ENCODE data around the gene ZNF143.

DNA sequence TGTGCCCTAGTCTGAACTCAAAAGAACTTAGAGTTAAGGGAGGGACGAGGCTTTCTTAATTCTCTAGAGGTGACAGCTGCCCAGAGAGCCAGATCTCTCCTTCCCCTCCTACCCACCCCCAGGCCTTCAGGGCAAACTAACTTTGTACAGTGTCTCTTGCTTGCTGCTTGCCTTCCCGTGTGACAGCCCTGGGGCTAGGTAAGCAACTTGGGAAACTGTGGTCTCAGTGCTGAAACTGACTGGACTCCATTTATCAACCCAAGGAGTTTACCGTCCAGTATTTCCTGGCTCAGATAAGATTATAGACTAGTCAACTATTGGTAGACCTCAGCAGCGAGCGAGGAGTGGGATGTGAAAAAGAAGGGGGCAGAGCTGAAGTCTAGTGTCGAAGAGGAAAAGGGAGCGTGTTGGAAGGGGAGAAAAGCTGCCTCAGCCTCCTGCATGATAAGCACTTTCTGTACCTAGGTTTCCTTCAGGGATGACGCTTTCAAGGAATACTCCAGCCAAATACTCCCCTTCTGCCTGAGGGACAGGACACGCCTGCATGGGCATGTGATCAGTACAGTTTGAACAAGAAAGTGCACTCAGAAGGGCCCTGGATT is 69.3 kb downstream of the ZNF143 start:
- TF ChIP-seq, protein P1, sequence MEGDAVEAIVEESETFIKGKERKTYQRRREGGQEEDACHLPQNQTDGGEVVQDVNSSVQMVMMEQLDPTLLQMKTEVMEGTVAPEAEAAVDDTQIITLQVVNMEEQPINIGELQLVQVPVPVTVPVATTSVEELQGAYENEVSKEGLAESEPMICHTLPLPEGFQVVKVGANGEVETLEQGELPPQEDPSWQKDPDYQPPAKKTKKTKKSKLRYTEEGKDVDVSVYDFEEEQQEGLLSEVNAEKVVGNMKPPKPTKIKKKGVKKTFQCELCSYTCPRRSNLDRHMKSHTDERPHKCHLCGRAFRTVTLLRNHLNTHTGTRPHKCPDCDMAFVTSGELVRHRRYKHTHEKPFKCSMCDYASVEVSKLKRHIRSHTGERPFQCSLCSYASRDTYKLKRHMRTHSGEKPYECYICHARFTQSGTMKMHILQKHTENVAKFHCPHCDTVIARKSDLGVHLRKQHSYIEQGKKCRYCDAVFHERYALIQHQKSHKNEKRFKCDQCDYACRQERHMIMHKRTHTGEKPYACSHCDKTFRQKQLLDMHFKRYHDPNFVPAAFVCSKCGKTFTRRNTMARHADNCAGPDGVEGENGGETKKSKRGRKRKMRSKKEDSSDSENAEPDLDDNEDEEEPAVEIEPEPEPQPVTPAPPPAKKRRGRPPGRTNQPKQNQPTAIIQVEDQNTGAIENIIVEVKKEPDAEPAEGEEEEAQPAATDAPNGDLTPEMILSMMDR (IDR thresholded peaks at IDR 0.05) = no peak
- TF ChIP-seq POLR2AphosphoS5 (IDR thresholded peaks at IDR 0.05; ENCODE audit: low read depth, low read length) (no peak), SIN3A (IDR thresholded peaks at IDR 0.05; ENCODE audit: borderline replicate concordance, insufficient read depth, low read depth, low read length) (no peak), TCF7L2 (IDR thresholded peaks at IDR 0.05; ENCODE audit: low read depth, low read length) (no peak)
- TF ChIP-seq, protein P2, sequence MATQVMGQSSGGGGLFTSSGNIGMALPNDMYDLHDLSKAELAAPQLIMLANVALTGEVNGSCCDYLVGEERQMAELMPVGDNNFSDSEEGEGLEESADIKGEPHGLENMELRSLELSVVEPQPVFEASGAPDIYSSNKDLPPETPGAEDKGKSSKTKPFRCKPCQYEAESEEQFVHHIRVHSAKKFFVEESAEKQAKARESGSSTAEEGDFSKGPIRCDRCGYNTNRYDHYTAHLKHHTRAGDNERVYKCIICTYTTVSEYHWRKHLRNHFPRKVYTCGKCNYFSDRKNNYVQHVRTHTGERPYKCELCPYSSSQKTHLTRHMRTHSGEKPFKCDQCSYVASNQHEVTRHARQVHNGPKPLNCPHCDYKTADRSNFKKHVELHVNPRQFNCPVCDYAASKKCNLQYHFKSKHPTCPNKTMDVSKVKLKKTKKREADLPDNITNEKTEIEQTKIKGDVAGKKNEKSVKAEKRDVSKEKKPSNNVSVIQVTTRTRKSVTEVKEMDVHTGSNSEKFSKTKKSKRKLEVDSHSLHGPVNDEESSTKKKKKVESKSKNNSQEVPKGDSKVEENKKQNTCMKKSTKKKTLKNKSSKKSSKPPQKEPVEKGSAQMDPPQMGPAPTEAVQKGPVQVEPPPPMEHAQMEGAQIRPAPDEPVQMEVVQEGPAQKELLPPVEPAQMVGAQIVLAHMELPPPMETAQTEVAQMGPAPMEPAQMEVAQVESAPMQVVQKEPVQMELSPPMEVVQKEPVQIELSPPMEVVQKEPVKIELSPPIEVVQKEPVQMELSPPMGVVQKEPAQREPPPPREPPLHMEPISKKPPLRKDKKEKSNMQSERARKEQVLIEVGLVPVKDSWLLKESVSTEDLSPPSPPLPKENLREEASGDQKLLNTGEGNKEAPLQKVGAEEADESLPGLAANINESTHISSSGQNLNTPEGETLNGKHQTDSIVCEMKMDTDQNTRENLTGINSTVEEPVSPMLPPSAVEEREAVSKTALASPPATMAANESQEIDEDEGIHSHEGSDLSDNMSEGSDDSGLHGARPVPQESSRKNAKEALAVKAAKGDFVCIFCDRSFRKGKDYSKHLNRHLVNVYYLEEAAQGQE (IDR thresholded peaks at IDR 0.05; ENCODE audit: insufficient read depth in 1 of 2, low read depth in 2 of 2, low read length in 1 of 2) = no peak

Data from Panc1 (cell line).